GM23338 (cell line): ENCODE data around the gene SERPINA9. TPM values are rescaled to one million over a fixed set of nuclear protein-coding genes. Genes with fewer than 3 reads are reported as not detected.

ENCODE experiments used
- ATAC-seq: fragments of 200-7000 bp; cut with Tn5 transposase; 3 replicates; pipeline ENCODE4 v1.9.1; 2020
- DNase-seq: peaks from one replicate; pipeline ENCODE4 v3.0.0-alpha.2; 2015; ENCODE audit warnings: low spot score
- H2AFZ ChIP-seq: fragments of 200-600 bp; sonication (generic); 2 replicates; pipeline ENCODE4 v1.8.0; 2016; ENCODE audit warnings: antibody characterized with exemption, mild to moderate bottlenecking, moderate library complexity
- H3F3A ChIP-seq: fragments of 200-600 bp; sonication (generic); replicated peaks from 2 replicates; pipeline ENCODE4 v1.8.0; 2017; ENCODE audit warnings: antibody characterized with exemption, mixed run types, low read depth
- H3K27ac ChIP-seq: fragments of 200-600 bp; sonication (generic); 2 replicates; pipeline ENCODE4 v1.6.1; 2016; ENCODE audit warnings: low read depth
- H3K27me3 ChIP-seq: fragments of 200-600 bp; sonication (generic); 2 replicates; pipeline ENCODE4 v1.8.0; 2016; ENCODE audit warnings: mild to moderate bottlenecking, mixed run types, moderate library complexity; ENCODE audit not compliant: insufficient read depth
- H3K36me3 ChIP-seq: fragments of 200-600 bp; sonication (generic); 2 replicates; pipeline ENCODE4 v1.8.0; 2016; ENCODE audit warnings: mild to moderate bottlenecking; ENCODE audit not compliant: insufficient read depth
- H3K4me1 ChIP-seq: fragments of 200-600 bp; sonication (generic); 2 replicates; pipeline ENCODE4 v1.8.0; 2016; ENCODE audit warnings: mild to moderate bottlenecking, moderate library complexity; ENCODE audit not compliant: insufficient read depth
- H3K4me2 ChIP-seq: fragments of 200-600 bp; sonication (generic); 2 replicates; pipeline ENCODE4 v1.7.1; 2017; ENCODE audit warnings: mixed run types
- H3K4me3 ChIP-seq: fragments of 200-600 bp; sonication (generic); 2 replicates; pipeline ENCODE4 v1.6.1; 2016; ENCODE audit warnings: mixed run types
- H3K79me2 ChIP-seq: fragments of 200-600 bp; sonication (generic); replicated peaks from 2 replicates; pipeline ENCODE4 v1.8.0; 2017; ENCODE audit warnings: mild to moderate bottlenecking; ENCODE audit not compliant: insufficient read depth
- H3K9me2 ChIP-seq: fragments of 200-600 bp; sonication (generic); 2 replicates; pipeline ENCODE4 v1.8.0; 2017; ENCODE audit not compliant: insufficient read depth
- H4K20me1 ChIP-seq: fragments of 200-600 bp; sonication (generic); replicated peaks from 2 replicates; pipeline ENCODE4 v1.8.0; 2017; ENCODE audit warnings: mild to moderate bottlenecking; ENCODE audit not compliant: insufficient read depth
- H3K27ac Mint-ChIP-seq: 2 replicates; pipeline ENCODE4 v1.8.0; 2020; ENCODE audit warnings: inconsistent platforms, mild to moderate bottlenecking, moderate library complexity, mixed read lengths
- H3K27me3 Mint-ChIP-seq: 3 replicates; pipeline ENCODE4 v1.8.0; 2022; ENCODE audit warnings: low read depth, mild to moderate bottlenecking, moderate library complexity, mixed read lengths, inconsistent platforms; ENCODE audit not compliant: insufficient read depth, poor library complexity
- H3K36me3 Mint-ChIP-seq: 3 replicates; pipeline ENCODE4 v1.8.0; 2021; ENCODE audit warnings: low read depth, mild to moderate bottlenecking, inconsistent platforms, moderate library complexity, mixed read lengths
- H3K4me1 Mint-ChIP-seq: 3 replicates; pipeline ENCODE4 v1.8.0; 2020; ENCODE audit warnings: mild to moderate bottlenecking, inconsistent platforms, mixed read lengths
- H3K4me3 Mint-ChIP-seq: 3 replicates; pipeline ENCODE4 v1.8.0; 2021; ENCODE audit warnings: moderate library complexity, mild to moderate bottlenecking, inconsistent platforms, mixed read lengths
- H3K9me3 Mint-ChIP-seq: 3 replicates; pipeline ENCODE4 v1.8.0; 2020; ENCODE audit warnings: moderate library complexity, mild to moderate bottlenecking, inconsistent platforms, mixed read lengths
- EZH2 ChIP-seq: fragments of 200-600 bp; sonication (generic); IDR thresholded peaks from one replicate; pipeline ENCODE4 v1.8.0; 2017; ENCODE audit warnings: antibody characterized with exemption, mild to moderate bottlenecking, low read depth; ENCODE audit not compliant: unreplicated experiment
- EZH2phosphoT487 ChIP-seq: fragments of 200-600 bp; sonication (generic); IDR thresholded peaks from one replicate; pipeline ENCODE4 v1.8.1; 2018; ENCODE audit warnings: antibody characterized with exemption; ENCODE audit not compliant: unreplicated experiment
- JUNB ChIP-seq: IDR thresholded peaks from one replicate; pipeline ENCODE4 v1.6.1; 2016; ENCODE audit warnings: antibody characterized with exemption; ENCODE audit not compliant: unreplicated experiment
- STAT1 ChIP-seq: IDR thresholded peaks from one replicate; pipeline ENCODE4 v1.6.1; 2016; ENCODE audit warnings: antibody characterized with exemption; ENCODE audit not compliant: unreplicated experiment
- ZNF114 ChIP-seq: fragments of 250-450 bp; sonication (Bioruptor Pico); IDR thresholded peaks from 2 replicates; pipeline ENCODE4 v1.5.0; 2020; ENCODE audit warnings: mild to moderate bottlenecking, moderate library complexity
- polyA plus RNA-seq: library from polyadenylated mRNA; unstranded; fragments of >200 nt; fragmentation: Nextera tagmentation; extraction: Ambion mirVana; gene quantifications from 2 replicates; pipeline ENCODE4 v1.2.1, GENCODE V29; 2016
- total RNA-seq: library from RNA; depleted of rRNA; stranded (reverse); fragments of >200 nt; shearing (Covaris generic); gene quantifications from 2 replicates; pipeline ENCODE4 v1.2.3, GENCODE V29; 2014
- TF ChIP-seq, protein P1 (sequence below): IDR thresholded peaks from one replicate; pipeline ENCODE4 v1.6.1; 2018; ENCODE audit warnings: antibody characterized with exemption; ENCODE audit not compliant: unreplicated experiment
- TF ChIP-seq, protein P2 (sequence below), 2 experiments: fragments of 200-600 bp in 1 of 2; sonication (generic) in 1 of 2; conservative IDR thresholded peaks; 2 replicates each; pipeline versions ENCODE4 v1.5.1 to v1.6.1; 2016 to 2017; ENCODE audit warnings: antibody characterized with exemption in 2 of 2, low read depth in 2 of 2, mild to moderate bottlenecking in 2 of 2, moderate library complexity in 1 of 2
- TF ChIP-seq, protein P3 (sequence below): IDR thresholded peaks from 2 replicates; pipeline ENCODE4 v1.6.1; 2016; ENCODE audit warnings: antibody characterized with exemption
- TF ChIP-seq, protein P4 (sequence below): fragments of 250-450 bp; sonication (Bioruptor Pico); IDR thresholded peaks from 2 replicates; pipeline ENCODE4 v1.5.0; 2020; ENCODE audit warnings: mild to moderate bottlenecking, moderate library complexity

Gene SERPINA9
- total and polyA plus RNA-seq, 2 experiments from 2014 or later: not detected

DNA sequence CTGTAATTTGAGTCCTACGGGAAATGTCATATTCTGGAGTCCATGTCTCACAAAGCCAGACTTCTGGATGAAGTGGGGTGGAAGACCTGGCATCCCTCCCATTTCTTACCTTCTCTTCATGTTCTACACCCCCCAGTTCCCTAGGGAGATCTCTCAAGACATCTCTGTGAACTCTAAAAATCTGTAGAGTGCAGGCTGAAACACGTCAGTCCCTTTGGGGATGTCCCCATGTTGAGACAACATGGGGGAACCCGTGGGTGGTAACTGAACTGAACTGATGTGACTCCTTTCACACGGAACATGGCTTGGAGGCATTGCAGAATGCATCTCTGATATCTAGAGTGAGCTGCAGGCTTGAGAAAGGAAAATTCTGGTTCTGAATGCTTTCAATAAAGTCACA is 18.1 kb upstream of the SERPINA9 start:
- H4K20me1 ChIP-seq: no peaks in the 10 kb centered on the region
- no peak overlapping the region for H3K4me2 ChIP-seq
- Mint-ChIP-seq H3K4me3 (no peak overlapping the region), H3K4me1 (no peaks in the 10 kb centered on the region; the same call in 2 of the 3 replicates), H3K27me3 (peaks cover 4% of the 10 kb centered on the region), H3K9me3 (0 out of 3 replicates have a peak, but pooled peaks cover under 1% of the 10 kb centered on the region), H3K36me3 (no peaks in the 10 kb centered on the region), H3K27ac (no peak overlapping the region)
- H3K27ac ChIP-seq: no peak overlapping the region
- H3K4me3 ChIP-seq: no peak overlapping the region
- TF ChIP-seq, protein P1, sequence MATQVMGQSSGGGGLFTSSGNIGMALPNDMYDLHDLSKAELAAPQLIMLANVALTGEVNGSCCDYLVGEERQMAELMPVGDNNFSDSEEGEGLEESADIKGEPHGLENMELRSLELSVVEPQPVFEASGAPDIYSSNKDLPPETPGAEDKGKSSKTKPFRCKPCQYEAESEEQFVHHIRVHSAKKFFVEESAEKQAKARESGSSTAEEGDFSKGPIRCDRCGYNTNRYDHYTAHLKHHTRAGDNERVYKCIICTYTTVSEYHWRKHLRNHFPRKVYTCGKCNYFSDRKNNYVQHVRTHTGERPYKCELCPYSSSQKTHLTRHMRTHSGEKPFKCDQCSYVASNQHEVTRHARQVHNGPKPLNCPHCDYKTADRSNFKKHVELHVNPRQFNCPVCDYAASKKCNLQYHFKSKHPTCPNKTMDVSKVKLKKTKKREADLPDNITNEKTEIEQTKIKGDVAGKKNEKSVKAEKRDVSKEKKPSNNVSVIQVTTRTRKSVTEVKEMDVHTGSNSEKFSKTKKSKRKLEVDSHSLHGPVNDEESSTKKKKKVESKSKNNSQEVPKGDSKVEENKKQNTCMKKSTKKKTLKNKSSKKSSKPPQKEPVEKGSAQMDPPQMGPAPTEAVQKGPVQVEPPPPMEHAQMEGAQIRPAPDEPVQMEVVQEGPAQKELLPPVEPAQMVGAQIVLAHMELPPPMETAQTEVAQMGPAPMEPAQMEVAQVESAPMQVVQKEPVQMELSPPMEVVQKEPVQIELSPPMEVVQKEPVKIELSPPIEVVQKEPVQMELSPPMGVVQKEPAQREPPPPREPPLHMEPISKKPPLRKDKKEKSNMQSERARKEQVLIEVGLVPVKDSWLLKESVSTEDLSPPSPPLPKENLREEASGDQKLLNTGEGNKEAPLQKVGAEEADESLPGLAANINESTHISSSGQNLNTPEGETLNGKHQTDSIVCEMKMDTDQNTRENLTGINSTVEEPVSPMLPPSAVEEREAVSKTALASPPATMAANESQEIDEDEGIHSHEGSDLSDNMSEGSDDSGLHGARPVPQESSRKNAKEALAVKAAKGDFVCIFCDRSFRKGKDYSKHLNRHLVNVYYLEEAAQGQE: no peak
- TF ChIP-seq, protein P2, sequence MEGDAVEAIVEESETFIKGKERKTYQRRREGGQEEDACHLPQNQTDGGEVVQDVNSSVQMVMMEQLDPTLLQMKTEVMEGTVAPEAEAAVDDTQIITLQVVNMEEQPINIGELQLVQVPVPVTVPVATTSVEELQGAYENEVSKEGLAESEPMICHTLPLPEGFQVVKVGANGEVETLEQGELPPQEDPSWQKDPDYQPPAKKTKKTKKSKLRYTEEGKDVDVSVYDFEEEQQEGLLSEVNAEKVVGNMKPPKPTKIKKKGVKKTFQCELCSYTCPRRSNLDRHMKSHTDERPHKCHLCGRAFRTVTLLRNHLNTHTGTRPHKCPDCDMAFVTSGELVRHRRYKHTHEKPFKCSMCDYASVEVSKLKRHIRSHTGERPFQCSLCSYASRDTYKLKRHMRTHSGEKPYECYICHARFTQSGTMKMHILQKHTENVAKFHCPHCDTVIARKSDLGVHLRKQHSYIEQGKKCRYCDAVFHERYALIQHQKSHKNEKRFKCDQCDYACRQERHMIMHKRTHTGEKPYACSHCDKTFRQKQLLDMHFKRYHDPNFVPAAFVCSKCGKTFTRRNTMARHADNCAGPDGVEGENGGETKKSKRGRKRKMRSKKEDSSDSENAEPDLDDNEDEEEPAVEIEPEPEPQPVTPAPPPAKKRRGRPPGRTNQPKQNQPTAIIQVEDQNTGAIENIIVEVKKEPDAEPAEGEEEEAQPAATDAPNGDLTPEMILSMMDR (conservative IDR thresholded peaks at IDR 0.05; ENCODE audit: low read depth in 2 of 2): no peak
- TF ChIP-seq, protein P3, sequence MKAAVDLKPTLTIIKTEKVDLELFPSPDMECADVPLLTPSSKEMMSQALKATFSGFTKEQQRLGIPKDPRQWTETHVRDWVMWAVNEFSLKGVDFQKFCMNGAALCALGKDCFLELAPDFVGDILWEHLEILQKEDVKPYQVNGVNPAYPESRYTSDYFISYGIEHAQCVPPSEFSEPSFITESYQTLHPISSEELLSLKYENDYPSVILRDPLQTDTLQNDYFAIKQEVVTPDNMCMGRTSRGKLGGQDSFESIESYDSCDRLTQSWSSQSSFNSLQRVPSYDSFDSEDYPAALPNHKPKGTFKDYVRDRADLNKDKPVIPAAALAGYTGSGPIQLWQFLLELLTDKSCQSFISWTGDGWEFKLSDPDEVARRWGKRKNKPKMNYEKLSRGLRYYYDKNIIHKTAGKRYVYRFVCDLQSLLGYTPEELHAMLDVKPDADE: no peak
- TF ChIP-seq STAT1 (no peak), ZNF114 (CRISPR knock-in tag) (no peak), EZH2 (no peak), JUNB (no peak), EZH2phosphoT487 (no peak)
- TF ChIP-seq, protein P4, sequence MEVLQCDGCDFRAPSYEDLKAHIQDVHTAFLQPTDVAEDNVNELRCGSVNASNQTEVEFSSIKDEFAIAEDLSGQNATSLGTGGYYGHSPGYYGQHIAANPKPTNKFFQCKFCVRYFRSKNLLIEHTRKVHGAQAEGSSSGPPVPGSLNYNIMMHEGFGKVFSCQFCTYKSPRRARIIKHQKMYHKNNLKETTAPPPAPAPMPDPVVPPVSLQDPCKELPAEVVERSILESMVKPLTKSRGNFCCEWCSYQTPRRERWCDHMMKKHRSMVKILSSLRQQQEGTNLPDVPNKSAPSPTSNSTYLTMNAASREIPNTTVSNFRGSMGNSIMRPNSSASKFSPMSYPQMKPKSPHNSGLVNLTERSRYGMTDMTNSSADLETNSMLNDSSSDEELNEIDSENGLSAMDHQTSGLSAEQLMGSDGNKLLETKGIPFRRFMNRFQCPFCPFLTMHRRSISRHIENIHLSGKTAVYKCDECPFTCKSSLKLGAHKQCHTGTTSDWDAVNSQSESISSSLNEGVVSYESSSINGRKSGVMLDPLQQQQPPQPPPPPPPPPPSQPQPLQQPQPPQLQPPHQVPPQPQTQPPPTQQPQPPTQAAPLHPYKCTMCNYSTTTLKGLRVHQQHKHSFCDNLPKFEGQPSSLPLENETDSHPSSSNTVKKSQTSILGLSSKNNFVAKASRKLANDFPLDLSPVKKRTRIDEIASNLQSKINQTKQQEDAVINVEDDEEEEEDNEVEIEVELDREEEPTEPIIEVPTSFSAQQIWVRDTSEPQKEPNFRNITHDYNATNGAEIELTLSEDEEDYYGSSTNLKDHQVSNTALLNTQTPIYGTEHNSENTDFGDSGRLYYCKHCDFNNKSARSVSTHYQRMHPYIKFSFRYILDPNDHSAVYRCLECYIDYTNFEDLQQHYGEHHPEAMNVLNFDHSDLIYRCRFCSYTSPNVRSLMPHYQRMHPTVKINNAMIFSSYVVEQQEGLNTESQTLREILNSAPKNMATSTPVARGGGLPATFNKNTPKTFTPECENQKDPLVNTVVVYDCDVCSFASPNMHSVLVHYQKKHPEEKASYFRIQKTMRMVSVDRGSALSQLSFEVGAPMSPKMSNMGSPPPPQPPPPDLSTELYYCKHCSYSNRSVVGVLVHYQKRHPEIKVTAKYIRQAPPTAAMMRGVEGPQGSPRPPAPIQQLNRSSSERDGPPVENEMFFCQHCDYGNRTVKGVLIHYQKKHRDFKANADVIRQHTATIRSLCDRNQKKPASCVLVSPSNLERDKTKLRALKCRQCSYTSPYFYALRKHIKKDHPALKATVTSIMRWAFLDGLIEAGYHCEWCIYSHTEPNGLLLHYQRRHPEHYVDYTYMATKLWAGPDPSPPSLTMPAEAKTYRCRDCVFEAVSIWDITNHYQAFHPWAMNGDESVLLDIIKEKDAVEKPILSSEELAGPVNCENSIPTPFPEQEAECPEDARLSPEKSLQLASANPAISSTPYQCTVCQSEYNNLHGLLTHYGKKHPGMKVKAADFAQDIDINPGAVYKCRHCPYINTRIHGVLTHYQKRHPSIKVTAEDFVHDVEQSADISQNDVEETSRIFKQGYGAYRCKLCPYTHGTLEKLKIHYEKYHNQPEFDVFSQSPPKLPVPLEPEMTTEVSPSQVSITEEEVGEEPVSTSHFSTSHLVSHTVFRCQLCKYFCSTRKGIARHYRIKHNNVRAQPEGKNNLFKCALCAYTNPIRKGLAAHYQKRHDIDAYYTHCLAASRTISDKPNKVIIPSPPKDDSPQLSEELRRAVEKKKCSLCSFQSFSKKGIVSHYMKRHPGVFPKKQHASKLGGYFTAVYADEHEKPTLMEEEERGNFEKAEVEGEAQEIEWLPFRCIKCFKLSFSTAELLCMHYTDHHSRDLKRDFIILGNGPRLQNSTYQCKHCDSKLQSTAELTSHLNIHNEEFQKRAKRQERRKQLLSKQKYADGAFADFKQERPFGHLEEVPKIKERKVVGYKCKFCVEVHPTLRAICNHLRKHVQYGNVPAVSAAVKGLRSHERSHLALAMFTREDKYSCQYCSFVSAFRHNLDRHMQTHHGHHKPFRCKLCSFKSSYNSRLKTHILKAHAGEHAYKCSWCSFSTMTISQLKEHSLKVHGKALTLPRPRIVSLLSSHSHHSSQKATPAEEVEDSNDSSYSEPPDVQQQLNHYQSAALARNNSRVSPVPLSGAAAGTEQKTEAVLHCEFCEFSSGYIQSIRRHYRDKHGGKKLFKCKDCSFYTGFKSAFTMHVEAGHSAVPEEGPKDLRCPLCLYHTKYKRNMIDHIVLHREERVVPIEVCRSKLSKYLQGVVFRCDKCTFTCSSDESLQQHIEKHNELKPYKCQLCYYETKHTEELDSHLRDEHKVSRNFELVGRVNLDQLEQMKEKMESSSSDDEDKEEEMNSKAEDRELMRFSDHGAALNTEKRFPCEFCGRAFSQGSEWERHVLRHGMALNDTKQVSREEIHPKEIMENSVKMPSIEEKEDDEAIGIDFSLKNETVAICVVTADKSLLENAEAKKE (CRISPR knock-in tag): no peak
- peaks cover 14% of the 10 kb centered on the region; the same call in 1 of the 2 replicates for H3K9me2 ChIP-seq
- ATAC-seq (no peak), DNase-seq (no peak)
- no peaks in the 10 kb centered on the region for H3K79me2 ChIP-seq
- H2AFZ ChIP-seq: no peak overlapping the region
- no peaks in the 10 kb centered on the region for H3K27me3 ChIP-seq
- no peaks in the 10 kb centered on the region for H3K36me3 ChIP-seq
- H3K4me1 ChIP-seq: no peaks in the 10 kb centered on the region
- H3F3A ChIP-seq: no peaks in the 10 kb centered on the region
